NCI-H748 (cell line): ENCODE data around the gene SEPTIN5.
A peak's percentile ranks its signal among the peaks of the same experiment; 100 is the strongest.

Experiments
- DNase-seq: peaks from one replicate; lab custom pipeline; 2025; ENCODE audit not compliant: unreplicated experiment; lab: John Stamatoyannopoulos, UW

Gene SEPTIN5

DNA sequence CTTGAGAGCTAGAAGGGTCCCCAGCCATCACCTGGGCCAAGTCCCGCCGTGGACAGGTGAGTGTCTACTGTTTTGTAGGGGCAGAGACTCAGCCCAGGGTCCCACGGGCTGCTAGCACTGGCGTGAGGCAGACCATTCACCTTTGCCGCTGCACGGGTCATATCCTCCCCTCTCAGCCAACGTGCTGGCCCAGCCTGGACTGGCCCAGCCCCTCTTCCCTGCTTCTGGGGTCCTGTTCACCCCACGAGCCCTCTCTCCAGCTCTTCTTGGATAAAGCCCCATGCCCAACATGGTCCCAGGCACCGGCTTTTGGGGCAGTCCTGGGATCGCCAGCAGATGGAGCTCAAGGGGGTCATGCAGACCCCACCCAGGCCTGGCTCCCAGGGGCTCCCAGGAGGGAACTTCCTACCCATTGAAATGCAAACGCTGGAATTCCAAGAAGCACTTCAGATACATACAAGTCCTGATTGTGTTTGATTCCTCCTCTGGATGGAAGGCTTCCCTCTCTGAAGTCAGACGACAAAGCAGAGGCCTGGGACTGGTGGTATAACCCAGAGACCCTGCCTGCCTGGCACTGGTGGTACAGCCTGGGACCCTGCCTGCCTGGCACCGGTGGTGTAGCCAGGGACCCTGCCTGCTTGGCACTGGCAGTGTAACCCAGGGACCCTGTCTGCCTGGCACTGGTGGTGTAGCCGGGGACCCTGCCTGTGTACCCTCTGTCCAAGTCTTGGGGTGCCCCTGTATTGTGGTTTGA lies 8.9 kb upstream of the SEPTIN5 start:
- no peak for DNase-seq

DNA sequence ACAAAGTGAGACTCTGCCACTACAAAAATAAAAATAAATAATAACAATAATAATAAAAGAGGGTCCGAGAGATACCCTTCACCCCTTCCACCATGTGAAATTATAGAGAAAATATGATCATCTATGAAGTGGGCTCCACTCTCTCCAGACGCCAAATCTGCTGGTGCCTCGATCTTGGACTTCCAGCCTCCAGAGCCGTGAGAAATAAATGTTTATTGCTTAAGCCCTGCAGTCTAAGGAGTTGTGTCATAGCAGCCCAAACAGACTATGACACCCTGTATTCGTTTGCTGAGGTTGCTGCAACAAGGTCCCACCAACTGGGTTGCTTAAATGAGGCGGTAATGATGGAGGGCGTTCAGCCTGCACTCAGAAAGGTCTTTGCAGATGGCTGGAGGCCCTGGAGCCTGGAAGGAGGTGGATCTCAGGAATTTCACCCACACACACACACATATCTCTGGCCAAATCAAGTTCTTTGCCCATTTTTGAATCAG lies 7.6 kb upstream of the SEPTIN5 start:
- DNase-seq: no peak

DNA sequence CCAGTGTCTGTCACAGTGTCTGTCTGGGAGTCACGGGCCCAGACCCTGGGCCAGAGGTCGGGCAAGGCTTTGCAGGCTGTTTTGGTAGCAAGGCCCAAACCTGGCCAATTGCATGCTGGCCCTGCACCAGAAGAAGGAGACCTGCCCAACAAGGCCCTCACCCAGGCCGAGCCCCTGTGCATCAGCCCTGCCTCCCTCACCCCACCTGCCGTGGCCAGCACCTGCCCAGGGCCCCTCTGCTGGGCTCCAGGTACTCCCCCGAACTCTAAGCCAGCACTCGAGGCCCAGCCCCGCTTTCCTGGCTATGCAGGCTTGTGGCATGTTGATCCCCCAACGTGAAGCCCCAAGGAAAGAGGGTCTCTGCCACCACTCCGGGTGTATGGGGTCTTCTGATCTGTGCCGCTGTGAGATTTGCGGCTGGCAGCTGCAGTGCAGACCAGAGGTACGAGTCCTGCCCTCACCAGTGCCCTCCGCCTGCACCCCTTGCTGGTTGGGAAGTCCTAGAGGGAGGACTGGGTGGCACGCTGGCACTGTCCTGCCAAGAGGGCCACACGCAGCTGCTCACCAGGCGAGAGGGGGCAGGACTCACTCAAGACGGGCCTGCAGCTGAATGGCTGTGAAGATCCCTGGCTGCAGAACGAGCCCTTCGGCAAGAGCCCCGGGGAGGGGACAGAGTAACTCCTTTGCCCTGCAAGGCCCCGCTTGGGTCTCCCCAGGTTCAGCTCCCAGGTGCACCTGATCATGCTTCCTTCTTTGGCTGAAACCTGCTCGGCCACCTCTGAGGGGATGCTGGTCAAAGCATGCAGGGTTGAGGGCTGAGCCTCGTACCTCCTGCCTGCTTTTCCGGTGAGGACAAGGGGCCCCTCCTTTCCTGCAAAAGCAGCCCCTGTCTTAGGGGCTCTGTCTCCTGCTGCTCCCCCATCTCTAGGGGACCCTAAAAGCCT lies 6.7 kb upstream of the SEPTIN5 start:
- DNase-seq: no peak

DNA sequence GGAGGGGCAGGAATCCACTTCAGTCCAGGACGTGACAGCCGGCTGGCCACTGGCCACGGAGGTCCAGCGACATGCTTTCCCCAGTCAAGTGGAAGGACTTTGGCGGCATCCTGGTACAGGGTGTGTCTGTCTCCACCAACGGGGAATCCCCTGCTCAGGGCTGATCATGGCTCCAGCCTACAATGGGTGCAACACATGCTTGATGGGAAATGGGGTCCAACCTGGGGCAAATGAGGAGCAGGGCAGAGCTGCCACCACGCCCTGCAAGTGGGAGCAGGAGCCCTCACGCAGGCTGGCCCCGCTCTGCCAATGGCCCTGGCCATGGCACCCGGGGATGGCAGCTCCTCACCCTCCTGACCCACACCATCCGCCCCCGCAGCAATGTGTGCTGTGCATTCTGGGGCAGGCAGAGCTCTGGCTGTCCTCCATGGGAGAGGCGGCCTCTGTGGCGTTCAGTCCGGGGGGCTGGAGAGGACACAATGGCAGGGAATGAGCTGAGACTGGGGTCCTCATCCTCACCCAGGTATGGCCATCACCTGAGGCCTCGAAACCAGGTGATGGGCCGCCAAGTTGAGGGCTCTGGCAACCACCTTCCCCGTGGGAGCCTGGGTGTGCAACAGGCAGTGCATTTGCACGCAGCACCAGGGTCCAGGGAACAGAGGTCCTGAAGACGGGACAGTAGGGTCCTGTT lies 5.8 kb upstream of the SEPTIN5 start:
- no peak for DNase-seq

DNA sequence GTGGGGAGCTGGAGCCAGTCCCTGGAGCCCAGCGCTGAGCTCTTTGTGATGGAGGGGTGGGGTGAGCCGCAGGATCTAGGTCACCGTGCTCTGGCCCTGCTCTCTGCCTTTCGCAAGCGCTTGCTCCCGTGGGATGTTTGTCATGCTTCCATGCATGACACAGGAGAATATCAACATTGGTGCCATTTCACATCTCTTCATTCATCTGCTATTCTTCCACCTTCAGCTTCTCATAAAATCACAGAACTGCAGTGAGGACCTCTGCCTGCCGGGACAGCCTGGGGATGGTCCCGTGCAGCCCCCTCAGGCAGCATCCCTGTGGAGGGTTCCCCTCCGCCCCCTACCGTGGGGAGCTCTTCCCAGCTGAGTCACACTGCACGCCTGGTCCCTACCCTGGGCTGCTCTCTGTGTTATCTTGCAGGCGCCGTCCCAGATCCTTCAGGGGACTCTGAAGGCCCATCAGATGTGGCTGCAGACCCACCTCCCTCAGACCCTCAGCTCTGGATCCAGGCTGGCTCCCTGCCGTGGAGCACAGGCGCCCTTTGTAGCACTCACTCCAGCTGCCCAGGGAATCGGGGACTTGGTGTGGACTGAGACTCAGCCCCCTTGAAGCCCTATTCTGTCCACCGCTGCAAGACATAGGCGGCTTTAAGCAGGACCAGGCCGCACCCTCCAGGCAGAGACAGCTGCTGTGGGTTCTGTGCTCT lies 5.1 kb upstream of the SEPTIN5 start:
- DNase-seq: no peak

DNA sequence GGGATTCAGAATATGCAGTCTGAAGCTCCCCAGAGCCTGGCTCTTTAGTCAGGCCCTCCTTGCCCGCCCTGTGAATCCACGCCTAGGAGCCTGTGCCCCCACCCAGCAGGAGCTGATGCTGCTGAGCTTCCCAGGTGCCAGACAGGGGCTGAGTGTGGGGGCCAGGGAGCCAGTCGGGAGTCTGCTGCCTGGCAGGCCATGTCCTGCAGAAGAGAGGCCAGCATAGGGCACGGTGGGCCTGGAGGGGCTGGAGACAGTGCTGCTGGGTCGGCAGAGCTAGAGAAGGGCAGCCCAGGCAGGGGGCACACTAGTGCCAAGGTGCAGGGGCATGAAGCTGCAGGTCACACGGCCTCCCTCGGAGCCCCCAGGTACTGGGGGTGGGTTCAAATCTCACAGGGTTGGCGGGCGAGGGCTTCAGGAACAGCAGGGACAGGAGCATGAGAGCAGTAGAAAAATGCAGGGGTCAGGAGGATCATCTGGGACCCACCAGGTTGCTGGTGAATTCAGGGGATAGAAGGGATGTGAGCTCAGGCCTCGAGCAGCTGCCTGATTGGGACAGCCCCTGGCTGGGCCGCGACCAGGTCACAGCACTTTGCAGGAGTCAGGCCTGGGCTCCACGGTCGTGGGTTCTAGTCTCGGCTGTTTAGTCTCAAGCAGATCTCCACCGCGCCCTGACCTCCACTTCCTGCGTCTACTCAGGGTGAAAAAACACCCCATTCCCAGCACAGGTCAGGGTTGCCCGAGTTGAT lies 4.1 kb upstream of the SEPTIN5 start:
- DNase-seq: no peak

DNA sequence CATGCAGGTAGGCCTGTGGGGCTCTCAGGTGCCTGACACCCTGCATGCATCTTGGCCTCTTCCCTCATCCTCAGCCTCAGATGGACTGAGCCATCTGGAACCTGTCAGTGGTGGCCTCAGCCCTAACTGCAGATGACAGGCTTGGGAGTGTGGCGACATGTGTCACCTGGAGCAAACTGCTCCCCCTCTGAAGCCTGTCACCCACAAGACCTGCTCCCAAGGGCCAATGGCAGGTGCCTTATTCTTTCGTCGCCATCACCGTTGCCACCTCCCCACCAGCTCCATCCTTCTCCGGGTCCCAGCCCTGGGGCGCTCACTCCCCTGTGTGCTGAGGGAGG lies 3.6 kb upstream of the SEPTIN5 start:
- no peak for DNase-seq

DNA sequence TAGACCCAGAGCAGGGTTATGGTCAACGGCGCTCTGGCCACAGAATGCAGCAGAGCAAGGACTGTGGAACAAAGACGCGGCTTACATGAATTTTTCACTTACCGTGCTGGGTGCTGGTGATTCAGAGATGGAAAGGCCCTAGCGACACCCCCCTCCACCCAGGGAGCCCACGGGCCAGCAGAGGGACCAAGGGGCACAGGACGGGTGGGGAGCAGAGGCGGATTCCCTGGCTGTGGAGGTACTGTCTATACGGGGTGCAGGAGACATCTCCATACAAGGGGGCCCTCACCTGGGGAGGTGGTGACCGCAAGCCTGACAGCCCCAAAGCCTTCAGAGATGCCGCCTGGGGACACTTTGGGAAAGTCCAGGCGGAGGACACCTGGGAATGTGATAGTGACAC lies 1.1 kb upstream of the SEPTIN5 start:
- DNase-seq: no peak

DNA sequence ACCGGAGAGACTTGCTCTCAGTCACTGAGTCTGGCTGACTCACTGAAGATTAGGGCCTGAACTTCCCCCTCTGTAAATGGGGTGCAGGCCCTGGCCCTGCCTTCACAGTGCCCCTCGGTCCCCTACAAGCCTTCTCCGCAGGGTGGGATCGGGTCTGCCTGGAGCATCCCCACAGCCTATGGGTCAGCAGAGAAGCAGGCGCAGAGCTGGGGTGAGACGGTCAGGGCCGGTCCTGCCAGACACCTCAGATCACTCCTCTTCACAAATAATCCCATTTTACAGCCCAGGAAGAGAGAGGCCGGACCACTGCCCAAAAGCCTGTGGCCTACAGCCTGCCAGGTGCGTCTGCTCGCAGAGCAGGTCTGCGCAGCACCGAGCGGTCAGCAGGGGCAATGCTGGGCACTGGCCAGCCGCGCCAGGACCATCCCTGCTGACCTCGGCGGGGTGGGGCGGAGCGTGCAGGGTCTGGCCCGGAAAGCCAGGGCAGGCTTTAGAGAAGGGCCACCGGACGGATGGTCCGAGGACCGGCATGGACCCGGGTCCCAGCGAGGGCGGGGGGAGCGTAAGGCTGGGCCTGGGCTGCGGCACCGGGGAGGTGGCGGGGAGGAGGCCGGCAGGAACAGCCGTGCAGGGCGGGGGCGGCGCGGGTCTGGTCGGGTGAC lies 522 bp upstream of the SEPTIN5 start:
- DNase-seq: no peak

DNA sequence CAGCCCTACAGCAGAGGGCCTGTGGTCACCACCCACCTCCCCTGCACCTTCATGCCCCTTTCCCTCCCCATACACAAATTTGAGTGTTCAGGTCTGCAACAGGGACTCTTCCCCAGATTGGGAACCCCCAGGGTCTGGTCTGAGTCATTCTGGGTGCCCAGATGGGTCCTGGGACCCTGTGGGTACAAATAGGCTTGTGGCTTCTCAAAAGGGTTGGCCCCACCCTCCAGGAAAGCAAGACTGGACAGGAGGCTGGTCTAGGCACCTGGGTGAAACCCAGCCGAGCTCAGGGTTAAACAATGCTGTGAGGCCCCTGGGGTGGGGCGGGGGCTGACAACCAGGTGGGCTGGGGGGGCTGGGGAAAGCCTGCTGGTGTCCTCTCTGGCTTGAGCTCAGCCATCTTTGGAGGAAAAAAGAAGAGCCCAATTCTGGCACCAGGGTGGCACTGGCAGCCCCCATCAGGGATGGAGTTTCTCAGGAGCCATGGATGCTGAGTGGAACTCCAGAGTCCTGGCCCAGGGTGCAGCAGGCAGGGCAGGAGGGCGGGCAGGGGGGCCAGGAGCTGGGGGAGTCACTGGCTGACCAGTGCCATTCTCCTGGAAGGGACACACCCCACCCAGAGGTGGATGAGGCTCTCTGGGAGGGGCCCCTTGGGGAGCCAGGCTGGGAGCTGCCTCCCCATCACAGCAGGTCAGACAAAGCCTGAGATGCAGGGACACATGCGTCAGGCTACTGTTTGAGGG lies 1.1 kb downstream of the SEPTIN5 start:
- DNase-seq: no peak

DNA sequence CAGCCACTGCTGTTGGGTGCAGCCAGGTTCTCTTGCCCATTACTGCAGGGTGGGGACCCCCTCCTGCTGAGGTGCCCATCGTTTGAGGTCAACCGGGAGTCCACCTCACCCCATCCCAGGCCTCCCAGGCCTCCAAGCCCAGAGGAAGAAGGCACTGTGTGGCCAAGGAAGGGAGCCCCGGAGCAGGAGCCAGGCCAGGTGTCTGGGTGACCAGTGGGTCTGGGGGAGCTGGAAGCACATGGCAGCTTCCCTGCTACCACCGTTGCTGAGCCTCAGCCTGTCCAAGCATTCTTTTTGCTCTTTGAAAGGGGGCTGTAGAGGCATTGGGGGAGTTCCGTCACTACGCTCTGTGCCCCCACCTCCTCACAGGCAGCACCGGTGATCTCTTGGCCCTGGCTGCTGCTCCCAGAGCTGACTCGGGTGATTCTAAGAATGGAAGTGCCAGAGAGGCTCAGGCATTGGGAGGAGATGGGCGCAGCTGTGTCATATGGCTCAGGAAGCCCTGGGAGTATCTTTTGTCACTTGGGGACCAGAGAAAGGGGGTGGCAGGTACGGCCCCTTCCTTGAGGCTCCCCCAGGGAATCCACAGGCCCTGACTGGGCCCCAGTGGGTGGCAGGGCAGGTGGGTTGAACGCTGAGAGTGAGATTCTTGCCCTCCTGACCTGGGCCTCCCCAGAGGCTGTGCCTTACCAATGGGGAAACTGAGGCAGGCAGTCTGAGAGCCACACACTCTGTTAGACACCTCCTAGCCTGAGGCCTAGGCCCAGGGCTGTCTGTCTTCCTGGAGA lies 1.9 kb downstream of the SEPTIN5 start:
- no peak for DNase-seq

DNA sequence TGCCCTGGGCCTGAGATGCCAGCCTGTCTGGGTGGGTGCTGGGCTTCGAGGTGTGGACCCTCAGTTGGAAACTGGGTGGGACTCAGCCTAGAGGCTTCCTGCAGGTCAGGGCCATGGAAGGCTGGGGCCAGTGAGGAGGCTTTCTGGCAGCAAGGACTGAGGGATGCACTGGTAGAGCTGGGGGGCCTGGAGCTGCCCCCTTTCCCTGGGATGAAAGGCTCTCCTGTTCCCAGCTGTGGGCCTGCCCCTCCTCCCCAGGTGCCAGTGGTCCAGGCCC lies 2.5 kb downstream of the SEPTIN5 start:
- DNase-seq: no peak

DNA sequence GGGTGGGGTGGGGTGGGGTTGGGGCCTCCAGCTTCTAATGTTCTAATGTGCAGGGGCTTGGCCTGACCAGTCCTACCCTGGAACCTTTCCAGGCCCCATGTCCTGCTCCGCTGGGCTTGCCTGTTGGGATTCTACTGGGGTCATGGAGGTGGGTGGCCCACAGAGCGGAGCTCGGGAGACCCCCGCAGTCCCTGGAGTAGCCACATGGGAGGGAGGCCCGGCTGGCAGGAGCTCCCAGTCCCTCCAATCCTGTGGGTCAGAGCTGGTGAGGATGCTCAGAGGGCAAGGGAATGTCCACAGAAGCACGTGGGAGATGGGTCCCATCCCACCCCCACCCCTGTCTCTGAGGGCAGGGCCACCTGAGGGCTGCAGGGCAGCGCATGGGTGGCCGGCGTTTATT lies 2.9 kb downstream of the SEPTIN5 start:
- no peak for DNase-seq

DNA sequence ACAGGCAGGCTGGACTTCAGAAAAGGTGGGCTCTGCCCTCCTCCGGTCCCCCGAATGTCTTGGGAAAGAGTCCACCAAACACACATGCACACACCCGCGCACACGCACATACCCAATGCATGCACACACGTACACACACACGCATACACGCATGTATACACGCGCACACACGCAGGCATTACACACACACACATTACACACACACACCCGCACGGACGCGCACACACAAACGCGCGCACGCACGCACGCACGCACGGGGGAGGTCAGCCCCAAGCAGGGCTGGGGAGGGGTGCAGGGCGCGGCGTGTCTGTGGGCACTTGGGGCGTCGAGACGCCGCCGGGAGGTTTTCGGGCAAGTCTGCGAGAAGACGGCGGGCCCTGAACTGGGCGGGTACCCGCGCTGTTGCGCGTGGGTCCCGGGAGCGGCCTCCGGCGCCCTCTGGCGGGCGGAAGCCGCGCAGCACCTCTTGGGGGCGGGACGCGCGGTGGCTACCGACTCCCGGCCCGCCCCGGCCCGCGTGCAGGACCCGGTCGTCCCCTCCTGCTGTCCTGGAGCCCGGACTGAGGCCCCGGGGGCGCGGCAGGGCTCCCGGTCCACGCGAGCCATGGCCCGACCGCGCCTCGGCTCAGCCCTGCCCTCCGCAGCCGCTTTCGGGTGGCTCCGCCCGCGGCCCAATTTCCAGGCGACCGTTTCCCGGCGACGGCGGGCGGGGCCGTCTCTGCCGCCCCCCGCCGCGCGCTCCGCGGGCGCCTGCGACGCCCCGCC lies 3.6 kb downstream of the SEPTIN5 start:
- peak; percentile 60 for DNase-seq

DNA sequence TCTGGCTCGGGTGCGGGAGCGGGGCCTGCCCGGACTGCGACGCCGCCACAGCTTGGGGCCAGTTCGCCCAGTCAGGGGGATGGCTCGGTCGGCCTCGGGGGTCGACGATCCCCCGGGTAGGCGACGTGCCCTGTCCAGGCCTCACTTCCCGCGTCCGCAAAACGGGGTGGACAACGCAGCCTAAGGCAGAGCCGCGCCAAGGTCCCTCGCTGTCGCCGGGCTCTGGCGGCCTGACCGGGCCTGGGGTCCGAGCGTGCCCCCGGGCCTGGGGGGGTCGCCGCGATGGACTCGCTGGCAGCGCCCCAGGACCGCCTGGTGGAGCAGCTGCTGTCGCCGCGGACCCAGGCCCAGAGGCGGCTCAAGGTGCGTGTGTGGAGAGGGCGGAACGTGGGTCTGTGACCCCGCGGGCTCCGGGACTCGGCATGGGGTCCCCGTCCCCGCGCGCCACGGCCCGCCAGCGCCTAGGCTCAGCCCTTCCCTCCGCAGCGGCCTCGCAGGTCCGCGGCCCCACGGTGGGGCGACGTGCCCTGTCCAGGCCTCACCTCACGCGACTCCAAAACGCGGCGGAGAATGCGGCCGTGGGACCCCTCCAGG lies 4.2 kb downstream of the SEPTIN5 start:
- no peak for DNase-seq

DNA sequence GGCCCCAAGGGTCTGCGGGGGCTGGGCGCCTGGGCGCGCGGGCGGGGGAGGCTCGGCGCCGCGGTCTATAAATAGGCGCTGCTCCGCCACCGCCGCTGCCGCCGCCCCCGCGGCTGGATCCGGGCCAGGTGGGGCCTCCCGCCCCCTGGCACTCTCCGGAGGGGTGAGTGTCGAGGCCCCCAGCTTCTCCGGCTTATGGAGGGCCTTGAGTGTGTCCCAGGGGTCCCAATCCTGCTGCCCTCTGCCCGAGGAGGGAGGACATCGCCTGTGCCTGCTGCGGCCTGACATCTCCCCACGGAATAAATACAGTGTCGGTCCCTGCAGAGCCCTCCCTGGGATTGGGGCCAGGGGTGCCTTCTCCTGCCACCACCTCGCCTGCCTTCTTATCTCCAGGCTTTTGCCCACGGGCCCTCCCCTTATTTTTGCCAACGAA lies 4.8 kb downstream of the SEPTIN5 start:
- no peak for DNase-seq

DNA sequence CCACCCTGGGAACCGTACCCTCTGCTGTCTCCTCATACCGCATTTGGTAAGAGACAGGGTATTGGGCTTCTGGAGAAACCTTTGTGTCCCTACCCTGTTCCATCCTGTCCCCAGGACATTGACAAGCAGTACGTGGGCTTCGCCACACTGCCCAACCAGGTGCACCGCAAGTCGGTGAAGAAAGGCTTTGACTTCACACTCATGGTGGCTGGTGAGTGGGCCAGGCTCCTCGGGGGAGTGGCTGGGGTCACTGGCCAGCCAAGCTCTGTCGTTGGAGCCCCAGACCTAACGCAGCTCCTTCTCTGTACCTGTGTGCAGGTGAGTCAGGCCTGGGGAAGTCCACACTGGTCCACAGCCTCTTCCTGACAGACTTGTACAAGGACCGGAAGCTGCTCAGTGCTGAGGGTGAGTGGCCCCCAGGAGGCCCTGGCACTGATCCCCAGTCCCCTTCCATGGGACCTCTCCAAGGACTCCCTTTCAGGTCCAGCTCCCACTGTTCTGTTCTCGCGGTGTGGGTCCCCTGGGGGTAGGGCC lies 5.3 kb downstream of the SEPTIN5 start:
- DNase-seq: no peak
